ENCODE results near the gene BZW2.
"Not testable (repeated sequence)": the region's sequence is repeated elsewhere in the genome, so short reads cannot be mapped to it uniquely, and the experiment has no call there.

Gene BZW2

GRCh38 chr7:16677978-16678494 lies 32.1 kb downstream of the BZW2 start:
- TF ChIP-seq CTCF (IDR thresholded peaks at IDR 0.05; ENCODE audit: control insufficient read depth, insufficient read depth, low read depth, low read length, missing control alignments), result no peak
- H3K4me3 ChIP-seq (ENCODE audit: control insufficient read depth, low read depth, low read length), result no peak overlapping the region
- no peak for DNase-seq (ENCODE audit: low read depth)

GRCh38 chr7:16678645-16679566 lies 32.9 kb downstream of the BZW2 start:
- not testable (repeated sequence) for H3K4me3 ChIP-seq (ENCODE audit: control insufficient read depth, low read depth, low read length); DNase-seq (ENCODE audit: low read depth)

- H3K4me3 ChIP-seq (ENCODE audit: control insufficient read depth, low read depth, low read length), result no peak overlapping the region
- TF ChIP-seq CTCF (IDR thresholded peaks at IDR 0.05; ENCODE audit: control insufficient read depth, insufficient read depth, low read depth, low read length, missing control alignments), result no peak
- no peak for DNase-seq (ENCODE audit: low read depth)
Measured at GRCh38 chr7:16684935-16685334, 39.0 kb downstream of the BZW2 start.

GRCh38 chr7:16685535-16685934 lies 39.6 kb downstream of the BZW2 start:
- no peak for TF ChIP-seq CTCF (IDR thresholded peaks at IDR 0.05; ENCODE audit: control insufficient read depth, insufficient read depth, low read depth, low read length, missing control alignments)
- no peak for DNase-seq (ENCODE audit: low read depth)
- H3K4me3 ChIP-seq (ENCODE audit: control insufficient read depth, low read depth, low read length), result no peak overlapping the region

GRCh38 chr7:16688249-16688648 lies 42.3 kb downstream of the BZW2 start:
- DNase-seq (ENCODE audit: low read depth), result no peak
- TF ChIP-seq CTCF (IDR thresholded peaks at IDR 0.05; ENCODE audit: control insufficient read depth, insufficient read depth, low read depth, low read length, missing control alignments), result no peak
- no peak overlapping the region for H3K4me3 ChIP-seq (ENCODE audit: control insufficient read depth, low read depth, low read length)

GRCh38 chr7:16691241-16691640 lies 45.3 kb downstream of the BZW2 start:
- no peak for TF ChIP-seq CTCF (IDR thresholded peaks at IDR 0.05; ENCODE audit: control insufficient read depth, insufficient read depth, low read depth, low read length, missing control alignments)
- no peak for DNase-seq (ENCODE audit: low read depth)
- no peak overlapping the region for H3K4me3 ChIP-seq (ENCODE audit: control insufficient read depth, low read depth, low read length)

- no peak overlapping the region for H3K4me3 ChIP-seq (ENCODE audit: control insufficient read depth, low read depth, low read length)
- DNase-seq (ENCODE audit: low read depth), result no peak
- no peak for TF ChIP-seq CTCF (IDR thresholded peaks at IDR 0.05; ENCODE audit: control insufficient read depth, insufficient read depth, low read depth, low read length, missing control alignments)
Measured at GRCh38 chr7:16693601-16694318, 47.8 kb downstream of the BZW2 start.
